Caki2 (cell line): Measurements from ENCODE around the gene SCUBE1. TPM values are rescaled to one million over a fixed set of nuclear protein-coding genes. Genes with fewer than 3 reads are reported as not detected.
A peak's percentile ranks its signal among the peaks of the same experiment; 100 is the strongest.

ENCODE experiments used
- DNase-seq: peaks from one replicate; pipeline ENCODE4 v3.0.0-alpha.2; 2015; ENCODE audit warnings: low read depth
- in situ Hi-C: cut with HindIII; loops from 2 replicates; pipeline ENCODE4 v1.10.0; 2016; ENCODE audit warnings: low sequenced_read_pairs, low pct_unique_long_range_greater_than_20kb, mixed read lengths
- total RNA-seq: library from RNA; depleted of rRNA; stranded (reverse); fragments of >200 nt; shearing (Covaris generic); gene quantifications from 2 replicates; pipeline ENCODE4 v1.2.3, GENCODE V29; 2014; ENCODE audit warnings: low replicate concordance

SCUBE1 gene
- total RNA-seq, 1 experiment from 2014 or later: 0.14 TPM

- DNase-seq: no peak
- in situ Hi-C loops: no loop called here
Measured at GRCh38 chr22:43236411-43237166, 106.6 kb downstream of the SCUBE1 start.

- no peak for DNase-seq
- in situ Hi-C loops: no loop called here
Measured at GRCh38 chr22:43235445-43236409, 107.4 kb downstream of the SCUBE1 start.

- in situ Hi-C loops: no loop called here
- no peak for DNase-seq
Measured at GRCh38 chr22:43234264-43234988, 108.7 kb downstream of the SCUBE1 start.

GRCh38 chr22:43233529-43233928, 109.6 kb downstream of the SCUBE1 start:
- DNase-seq: no peak
- in situ Hi-C loops: no loop called here

GRCh38 chr22:43232445-43232844, 110.7 kb downstream of the SCUBE1 start:
- in situ Hi-C loops: no loop called here
- no peak for DNase-seq

GRCh38 chr22:43231724-43232034, 111.5 kb downstream of the SCUBE1 start:
- DNase-seq: no peak
- in situ Hi-C loops: no loop called here

GRCh38 chr22:43230971-43231723, 112.0 kb downstream of the SCUBE1 start:
- DNase-seq: peak; percentile 44
- in situ Hi-C loops: no loop called here

- DNase-seq: no peak
- in situ Hi-C loops: no loop called here
Measured at GRCh38 chr22:43230571-43230970, 112.6 kb downstream of the SCUBE1 start.

GRCh38 chr22:43228863-43229262, 114.3 kb downstream of the SCUBE1 start:
- no peak for DNase-seq
- in situ Hi-C loops: no loop called here

GRCh38 chr22:43228330-43228729, 114.8 kb downstream of the SCUBE1 start:
- in situ Hi-C loops: no loop called here
- DNase-seq: no peak

- in situ Hi-C loops: no loop called here
- DNase-seq: no peak
Measured at GRCh38 chr22:43227239-43227630, 115.9 kb downstream of the SCUBE1 start.

GRCh38 chr22:43226377-43227238, 116.6 kb downstream of the SCUBE1 start:
- in situ Hi-C loops: no loop called here
- DNase-seq: no peak

- in situ Hi-C loops: no loop called here
- DNase-seq: no peak
Measured at GRCh38 chr22:43225609-43226008, 117.6 kb downstream of the SCUBE1 start.

GRCh38 chr22:43222987-43223386, 120.2 kb downstream of the SCUBE1 start:
- in situ Hi-C loops: no loop called here
- DNase-seq: no peak

- in situ Hi-C loops: no loop called here
- DNase-seq: no peak
Measured at GRCh38 chr22:43222262-43222661, 120.9 kb downstream of the SCUBE1 start.

- in situ Hi-C loops: no loop called here
- no peak for DNase-seq
Measured at GRCh38 chr22:43220625-43221380, 122.4 kb downstream of the SCUBE1 start.

GRCh38 chr22:43218786-43219185, 124.4 kb downstream of the SCUBE1 start:
- DNase-seq: peak; percentile 9
- in situ Hi-C loops: no loop called here
